ENCODE data around the gene GXYLT2. TPM values are rescaled to one million over a fixed set of nuclear protein-coding genes. Genes with fewer than 3 reads are reported as not detected.
A peak's percentile ranks its signal among the peaks of the same experiment; 100 is the strongest.

Gene GXYLT2
- total RNA-seq, 6 donors from 2014 or later: 3.3 to 10.0 (median 5.9) TPM

DNA sequence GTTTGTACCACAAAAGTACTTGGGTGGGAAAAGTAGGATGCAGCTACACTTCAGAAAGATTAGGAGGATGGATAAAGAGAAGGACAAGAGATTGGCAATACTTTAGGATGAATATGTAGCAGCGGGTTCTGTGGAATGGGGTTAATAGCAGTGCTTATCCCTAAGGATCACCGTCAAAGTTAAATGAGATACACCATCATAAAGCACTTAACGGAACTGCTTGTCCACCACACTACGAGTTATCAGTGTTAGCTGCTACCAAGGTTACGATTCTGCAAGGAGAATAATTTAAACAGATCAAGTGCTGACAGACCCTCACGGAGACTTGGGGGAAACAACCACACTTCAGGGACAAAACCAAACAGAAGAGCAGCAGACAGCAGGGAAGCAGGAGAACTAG lies 40.6 kb upstream of the GXYLT2 start:
- peak overlapping the region; percentile 72 to 92 (median 86) for H3K4me3 ChIP-seq
- H3K36me3 ChIP-seq: peaks cover 0 to 5% (median under 1%) of the 10 kb centered on the region in 4 donors
- H3K4me1 ChIP-seq: peaks cover 8 to 24% (median 16%) of the 10 kb centered on the region in 4 donors
- no peaks in the 10 kb centered on the region for H3K9me3 ChIP-seq
- no peak for TF ChIP-seq POLR2A (IDR thresholded peaks at IDR 0.05)
- no peak for TF ChIP-seq EP300 (IDR thresholded peaks at IDR 0.05)
- no peak for TF ChIP-seq POLR2AphosphoS5 (IDR thresholded peaks at IDR 0.05)
- TF ChIP-seq, protein P1, sequence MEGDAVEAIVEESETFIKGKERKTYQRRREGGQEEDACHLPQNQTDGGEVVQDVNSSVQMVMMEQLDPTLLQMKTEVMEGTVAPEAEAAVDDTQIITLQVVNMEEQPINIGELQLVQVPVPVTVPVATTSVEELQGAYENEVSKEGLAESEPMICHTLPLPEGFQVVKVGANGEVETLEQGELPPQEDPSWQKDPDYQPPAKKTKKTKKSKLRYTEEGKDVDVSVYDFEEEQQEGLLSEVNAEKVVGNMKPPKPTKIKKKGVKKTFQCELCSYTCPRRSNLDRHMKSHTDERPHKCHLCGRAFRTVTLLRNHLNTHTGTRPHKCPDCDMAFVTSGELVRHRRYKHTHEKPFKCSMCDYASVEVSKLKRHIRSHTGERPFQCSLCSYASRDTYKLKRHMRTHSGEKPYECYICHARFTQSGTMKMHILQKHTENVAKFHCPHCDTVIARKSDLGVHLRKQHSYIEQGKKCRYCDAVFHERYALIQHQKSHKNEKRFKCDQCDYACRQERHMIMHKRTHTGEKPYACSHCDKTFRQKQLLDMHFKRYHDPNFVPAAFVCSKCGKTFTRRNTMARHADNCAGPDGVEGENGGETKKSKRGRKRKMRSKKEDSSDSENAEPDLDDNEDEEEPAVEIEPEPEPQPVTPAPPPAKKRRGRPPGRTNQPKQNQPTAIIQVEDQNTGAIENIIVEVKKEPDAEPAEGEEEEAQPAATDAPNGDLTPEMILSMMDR (IDR thresholded peaks at IDR 0.05): no peak
- peak overlapping the region; percentile 65 to 85 (median 82) for H3K27ac ChIP-seq
- 11 to 14% methylated on average over 6 of the region's 6 CpGs for WGBS, 2 donors
- no peaks in the 10 kb centered on the region for H3K27me3 ChIP-seq
- ATAC-seq (ENCODE audit: low FRiP score in 2 of 2) (no peak), DNase-seq (no peak)

DNA sequence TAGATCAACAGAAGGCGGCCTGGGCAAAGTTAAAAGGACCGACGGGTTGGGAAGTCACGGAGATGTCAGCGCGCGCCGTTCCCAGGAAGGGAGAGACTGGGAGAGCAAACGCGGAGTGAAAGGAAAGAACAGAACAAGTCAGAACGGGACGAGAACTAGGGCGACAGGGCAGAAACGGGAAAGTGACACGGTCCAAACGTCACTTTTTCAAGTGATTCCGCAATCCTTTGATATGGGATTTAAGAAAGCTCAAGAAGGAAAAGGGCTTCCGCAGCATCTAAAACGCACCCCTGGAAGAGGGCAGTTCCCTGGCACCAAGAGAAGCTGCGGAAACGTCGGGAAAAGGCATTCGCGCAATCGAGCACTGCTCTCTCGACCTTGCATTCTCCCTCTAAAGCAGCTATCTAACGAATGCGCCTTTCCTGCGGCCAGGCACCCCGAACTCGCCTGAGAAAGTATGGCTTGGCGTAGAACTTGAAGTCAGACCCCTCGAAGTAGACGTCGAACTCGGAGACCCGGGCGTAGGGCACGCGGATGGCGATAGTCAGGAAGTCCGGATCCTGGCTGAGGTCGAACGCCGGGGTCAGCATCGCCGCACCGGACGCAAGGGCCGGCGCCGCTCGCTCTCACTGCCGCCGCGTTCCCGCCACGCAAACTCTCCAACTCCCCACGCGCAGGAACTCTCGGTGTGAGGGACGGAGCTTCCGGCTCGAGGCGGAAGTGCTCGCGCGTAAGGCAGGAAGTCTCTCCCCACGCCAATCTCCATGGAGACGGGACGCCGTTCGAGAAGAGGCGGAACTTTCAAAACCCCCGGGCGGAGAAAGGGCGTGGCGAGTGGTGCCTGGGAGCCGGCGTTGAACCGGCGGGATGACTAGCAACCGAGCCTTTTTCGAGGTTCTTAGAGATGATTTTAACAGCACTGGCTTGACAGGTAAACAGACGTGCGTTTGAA lies 39.8 kb upstream of the GXYLT2 start, which contains the start of gene SHQ1:
TSS of gene SHQ1 (minus strand) at position 695 of the 952 bp plus-strand sequence. CDS start at position 590, 105 bp downstream.
- Histone ChIP-seq H3K27ac (peak within 1 kb of the TSS; percentile 65 to 85 (median 82)), H3K9me3 (no peaks in the 10 kb centered on the region), H3K36me3 (no peaks in the 10 kb centered on the region), H3K4me3 (peak within 1 kb of the TSS; percentile 72 to 92 (median 86)), H3K4me1 (peaks cover 8 to 24% (median 16%) of the 10 kb centered on the region in 4 donors), H3K27me3 (no peaks in the 10 kb centered on the region)
- peak; percentile 94 to 97 for DNase-seq
- peak; percentile 97 to 99 for ATAC-seq (ENCODE audit: low FRiP score in 2 of 2)
- TF ChIP-seq POLR2A (IDR thresholded peaks at IDR 0.05): peak in 2 of 4 donors; percentile 51 to 68
- TF ChIP-seq, protein P1 (IDR thresholded peaks at IDR 0.05): no peak
- peak; percentile 59 to 87 for TF ChIP-seq POLR2AphosphoS5 (IDR thresholded peaks at IDR 0.05)
- 0 to 1% methylated on average over 44 to 86 of the region's 86 CpGs for WGBS, 2 donors

DNA sequence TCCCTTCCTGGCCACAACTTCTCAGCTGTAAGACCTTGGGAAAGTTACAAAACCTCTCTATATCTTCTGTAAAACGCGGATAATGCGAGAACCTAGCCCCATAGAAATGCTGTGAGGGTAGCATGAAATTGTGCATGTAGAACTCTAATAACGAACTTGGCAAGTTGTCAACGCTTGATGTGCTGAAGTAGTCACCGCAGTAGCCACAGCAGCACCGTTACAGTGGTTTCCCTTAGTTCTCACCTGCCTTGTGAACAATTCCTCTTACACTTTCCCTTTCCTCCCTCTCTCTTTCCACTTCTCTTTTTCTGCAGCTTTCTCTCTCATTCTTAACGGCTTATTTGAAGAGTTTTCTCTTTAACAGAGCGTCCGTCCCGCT lies 39.2 kb upstream of the GXYLT2 start:
- ATAC-seq (ENCODE audit: low FRiP score in 2 of 2): peak in 1 of 2 donors; percentile 11
- TF ChIP-seq POLR2A (IDR thresholded peaks at IDR 0.05) (no peak), EP300 (IDR thresholded peaks at IDR 0.05) (no peak), POLR2AphosphoS5 (IDR thresholded peaks at IDR 0.05) (no peak)
- TF ChIP-seq, protein P1 (IDR thresholded peaks at IDR 0.05): no peak
- H3K36me3 ChIP-seq: no peaks in the 10 kb centered on the region
- H3K4me3 ChIP-seq: peak overlapping the region; percentile 27 to 92 (median 86)
- H3K4me1 ChIP-seq: peaks cover 8 to 24% (median 16%) of the 10 kb centered on the region in 4 donors
- H3K27me3 ChIP-seq: no peaks in the 10 kb centered on the region
- no peaks in the 10 kb centered on the region for H3K9me3 ChIP-seq
- 1% methylated on average over 11 of the region's 11 CpGs for WGBS, 2 donors
- no peak for DNase-seq
- H3K27ac ChIP-seq: peak overlapping the region in 1 of 4 donors; percentile 85

DNA sequence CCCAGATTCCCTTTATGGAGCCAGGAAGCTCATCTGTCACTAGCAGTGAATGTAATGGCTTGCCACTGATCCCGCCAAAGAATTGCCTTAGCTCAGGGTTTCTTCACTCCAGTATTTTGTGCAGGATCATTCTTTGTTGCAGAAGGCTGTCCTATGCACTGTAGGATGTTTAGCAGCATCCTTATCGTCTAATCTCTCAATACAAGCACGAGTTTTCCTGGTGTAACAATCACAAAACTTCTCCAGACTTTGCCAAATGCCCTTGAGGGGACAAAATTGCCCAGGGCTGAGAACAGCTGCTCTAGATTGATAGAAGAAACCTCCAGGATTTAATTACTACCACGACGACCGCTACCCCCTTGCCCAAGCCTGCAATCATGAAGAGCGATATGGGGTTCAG lies 32.8 kb upstream of the GXYLT2 start:
- WGBS, 2 donors: 61 to 79% methylated on average over 7 of the region's 7 CpGs
- ATAC-seq (ENCODE audit: low FRiP score in 2 of 2): no peak

More for the DNA sequence above, 32.8 kb upstream of the GXYLT2 start:
- Histone ChIP-seq H3K27ac (no peak overlapping the region), H3K4me1 (no peaks in the 10 kb centered on the region), H3K36me3 (no peaks in the 10 kb centered on the region), H3K9me3 (no peaks in the 10 kb centered on the region), H3K4me3 (no peak overlapping the region), H3K27me3 (peaks cover 0 to 2% (median 0%) of the 10 kb centered on the region in 4 donors)
- TF ChIP-seq EP300 (IDR thresholded peaks at IDR 0.05) (no peak), POLR2AphosphoS5 (IDR thresholded peaks at IDR 0.05) (no peak), POLR2A (IDR thresholded peaks at IDR 0.05) (no peak)
- TF ChIP-seq, protein P1 (IDR thresholded peaks at IDR 0.05): no peak
- no peak for DNase-seq
